Measurements from ENCODE around the gene EIF4B. TPM values are rescaled to one million over a fixed set of nuclear protein-coding genes. Genes with fewer than 3 reads are reported as not detected.

EIF4B gene
- total RNA-seq = 100 to 1,000 TPM; 225 to 571 (median 372) TPM

GRCh38 chr12:53005986-53006809 is at the start of gene EIF4B:
TSS of gene EIF4B (plus strand) at chr12:53006456. CDS start at chr12:53006484, 28 bp downstream.
- WGBS, 2 donors = 1% methylated on average over 31 to 34 of the region's 64 CpGs
- H3K9me3 ChIP-seq = no peaks in the 10 kb centered on the region
- TF ChIP-seq CTCF (IDR thresholded peaks at IDR 0.05) = peak in 2 of 6 experiments; percentile 5 to 38
- TF ChIP-seq POLR2A (IDR thresholded peaks at IDR 0.05) = peak in 2 of 4 donors; percentile 50 to 78
- peaks cover 0 to 26% (median 0%) of the 10 kb centered on the region in 3 donors for H3K36me3 ChIP-seq
- intact Hi-C loops (cut with DNase I) = no loop called here
- peaks cover 27 to 66% (median 46%) of the 10 kb centered on the region in 3 donors for H3K4me1 ChIP-seq
- H3K27ac ChIP-seq = peak within 1 kb of the TSS; percentile 92 to 99 (median 95)
- peak within 1 kb of the TSS; percentile 72 to 97 (median 86) for H3K4me3 ChIP-seq
- DNase-seq = peak; percentile 99
- no peaks in the 10 kb centered on the region for H3K27me3 ChIP-seq

- peaks cover 0 to 2% (median 0%) of the 10 kb centered on the region in 3 donors for H3K4me1 ChIP-seq
- H3K27me3 ChIP-seq = no peaks in the 10 kb centered on the region
- H3K36me3 ChIP-seq = peaks cover 0 to 15% (median 0%) of the 10 kb centered on the region in 3 donors
- intact Hi-C loops (cut with DNase I) = no loop called here
- no peak overlapping the region for H3K4me3 ChIP-seq
- DNase-seq = no peak
- no peak overlapping the region for H3K27ac ChIP-seq
- H3K9me3 ChIP-seq = no peaks in the 10 kb centered on the region
- no peak for TF ChIP-seq POLR2A (IDR thresholded peaks at IDR 0.05)
- no peak for TF ChIP-seq CTCF (IDR thresholded peaks at IDR 0.05)
- 48 to 53% methylated on average over 3 to 4 of the region's 5 CpGs for WGBS, 2 donors
Measured at GRCh38 chr12:52956987-52957386, 49.3 kb upstream of the EIF4B start.

GRCh38 chr12:52964556-52965336 is 41.5 kb upstream of the EIF4B start:
- no peak for DNase-seq
- H3K9me3 ChIP-seq = no peaks in the 10 kb centered on the region
- peak overlapping the region in 3 of 4 donors; percentile 7 to 40 (median 8) for H3K27ac ChIP-seq
- TF ChIP-seq CTCF (IDR thresholded peaks at IDR 0.05) (no peak), POLR2A (IDR thresholded peaks at IDR 0.05) (no peak)
- H3K4me1 ChIP-seq = peaks cover 0 to 16% (median 10%) of the 10 kb centered on the region in 3 donors
- WGBS, 2 donors = 47 to 80% methylated on average over 11 to 12 of the region's 19 CpGs
- H3K4me3 ChIP-seq = peak overlapping the region in 3 of 4 donors; percentile 27 to 60 (median 32)
- intact Hi-C loops (cut with DNase I) = no loop called here
- no peaks in the 10 kb centered on the region for H3K36me3 ChIP-seq
- H3K27me3 ChIP-seq = peaks cover 0 to 40% (median 0%) of the 10 kb centered on the region in 4 donors

- DNase-seq = no peak
- intact Hi-C loops (cut with DNase I) = no loop called here
- H3K27ac ChIP-seq = peak overlapping the region in 3 of 4 donors; percentile 7 to 40 (median 8)
- H3K36me3 ChIP-seq = no peaks in the 10 kb centered on the region
- TF ChIP-seq POLR2A (IDR thresholded peaks at IDR 0.05) (no peak), CTCF (IDR thresholded peaks at IDR 0.05) (no peak)
- peak overlapping the region in 3 of 4 donors; percentile 27 to 60 (median 32) for H3K4me3 ChIP-seq
- H3K9me3 ChIP-seq = no peaks in the 10 kb centered on the region
- H3K27me3 ChIP-seq = peaks cover 0 to 40% (median 0%) of the 10 kb centered on the region in 4 donors
- peaks cover 0 to 22% (median 10%) of the 10 kb centered on the region in 3 donors for H3K4me1 ChIP-seq
- WGBS, 2 donors = 7 to 20% methylated on average over 1 to 8 of the region's 28 CpGs
Measured at GRCh38 chr12:52965337-52965731, 40.9 kb upstream of the EIF4B start.
